ENCODE measurements around the gene FBXL17. TPM values are rescaled to one million over a fixed set of nuclear protein-coding genes. Genes with fewer than 3 reads are reported as not detected.

Gene FBXL17
- total and polyA plus RNA-seq, 2 of the 4 experiments (the other 2 are of a cell fraction), result 3.9 to 8.1 TPM

- dilution Hi-C loops (cut with HindIII; ENCODE audit: low sequenced_read_pairs, unreplicated experiment), result no loop called here
- no TSS peak for BruUV-seq (replicated peaks)
- H3K79me1 ChIP-seq (ENCODE audit: low read depth in 1 of 2, low read length in 2 of 2), result no peaks in the 10 kb centered on the region
Measured at GRCh38 chr5:107900721-107901120, 481.2 kb downstream of the FBXL17 start.

More at GRCh38 chr5:107900721-107901120, 481.2 kb downstream of the FBXL17 start:
- Histone ChIP-seq H2BK5ac (ENCODE audit: low read depth, low read length, poor library complexity, severe bottlenecking) (no peak overlapping the region), H3K14ac (replicated peaks; ENCODE audit: low read depth, low read length) (no peak overlapping the region), H2BK20ac (ENCODE audit: low read depth, low read length) (no peak overlapping the region), H3K4me3 (ENCODE audit: insufficient read depth, low read depth, low read length) (no peak overlapping the region), H3K4me2 (ENCODE audit: low read depth, low read length) (no peak overlapping the region), H4K5ac (ENCODE audit: low read depth, low read length) (no peak overlapping the region), H2AK5ac (ENCODE audit: low read depth, low read length) (no peak overlapping the region), H3K27me3 (ENCODE audit: control insufficient read depth, insufficient read depth, low read length) (no peaks in the 10 kb centered on the region), H3K9ac (ENCODE audit: low read depth, low read length) (no peak overlapping the region), H4K8ac (ENCODE audit: low read depth in 2 of 2, low read length in 2 of 2) (no peak overlapping the region), H3K18ac (ENCODE audit: low read depth, low read length) (no peak overlapping the region), H2BK15ac (ENCODE audit: low read depth, low read length) (no peak overlapping the region), H2AFZ (replicated peaks; ENCODE audit: low read length, poor library complexity) (no peak overlapping the region), H2AK9ac (replicated peaks; ENCODE audit: low read depth, low read length, poor library complexity) (no peak overlapping the region), H3K9me1 (ENCODE audit: insufficient read depth, low read length) (no peaks in the 10 kb centered on the region), H2BK120ac (ENCODE audit: low read depth, low read length) (no peak overlapping the region), H3K9me3 (ENCODE audit: control insufficient read depth, insufficient read depth, low read length) (no peaks in the 10 kb centered on the region), H4K91ac (ENCODE audit: insufficient read depth, low read depth, low read length) (no peak overlapping the region), H3K27ac (ENCODE audit: insufficient read depth, low read length) (no peak overlapping the region), H3K4ac (ENCODE audit: low read depth, low read length) (no peak overlapping the region), H3K4me1 (ENCODE audit: control insufficient read depth, insufficient read depth, low read length) (no peaks in the 10 kb centered on the region), H3K36me3 (ENCODE audit: control insufficient read depth, insufficient read depth, low read length) (no peaks in the 10 kb centered on the region), H4K20me1 (ENCODE audit: insufficient read depth, low read length) (no peaks in the 10 kb centered on the region), H3K56ac (ENCODE audit: extremely low read depth, insufficient read depth, low read length) (no peak overlapping the region), H3K23ac (ENCODE audit: low read depth, low read length) (no peak overlapping the region)
- ChIA-PET POLR2A (ENCODE audit: unreplicated experiment) (no interaction called here), CTCF (no interaction called here)
- in situ Hi-C loops (cut with MboI; ENCODE audit: low sequenced_read_pairs), result no loop called here
- TF ChIP-seq CEBPB (IDR thresholded peaks at IDR 0.05; ENCODE audit: low read depth, low read length) (no peak), USF2 (IDR thresholded peaks at IDR 0.05; ENCODE audit: low read depth, low read length) (no peak)
- DNase-seq (no peak), ATAC-seq (ENCODE audit: low read depth) (no peak)
- no CpG with 5 or more reads among the region's 3 CpGs for WGBS, 2 experiments (ENCODE audit: extremely low coverage in 2 of 2, insufficient read length in 1 of 2)
- intact Hi-C loops (cut with micrococcal nuclease), result no loop called here

Measured in IMR-90 (cell line).